T1000 (cell line): Measurements from ENCODE around the gene C16orf82.
"Not testable (repeated sequence)": the region's sequence is repeated elsewhere in the genome, so short reads cannot be mapped to it uniquely, and the experiment has no call there.

ENCODE experiments used
- DNase-seq: peaks from one replicate; lab custom pipeline; 2025; ENCODE audit warnings: mixed read lengths; lab: John Stamatoyannopoulos, UW

C16orf82 gene

DNA sequence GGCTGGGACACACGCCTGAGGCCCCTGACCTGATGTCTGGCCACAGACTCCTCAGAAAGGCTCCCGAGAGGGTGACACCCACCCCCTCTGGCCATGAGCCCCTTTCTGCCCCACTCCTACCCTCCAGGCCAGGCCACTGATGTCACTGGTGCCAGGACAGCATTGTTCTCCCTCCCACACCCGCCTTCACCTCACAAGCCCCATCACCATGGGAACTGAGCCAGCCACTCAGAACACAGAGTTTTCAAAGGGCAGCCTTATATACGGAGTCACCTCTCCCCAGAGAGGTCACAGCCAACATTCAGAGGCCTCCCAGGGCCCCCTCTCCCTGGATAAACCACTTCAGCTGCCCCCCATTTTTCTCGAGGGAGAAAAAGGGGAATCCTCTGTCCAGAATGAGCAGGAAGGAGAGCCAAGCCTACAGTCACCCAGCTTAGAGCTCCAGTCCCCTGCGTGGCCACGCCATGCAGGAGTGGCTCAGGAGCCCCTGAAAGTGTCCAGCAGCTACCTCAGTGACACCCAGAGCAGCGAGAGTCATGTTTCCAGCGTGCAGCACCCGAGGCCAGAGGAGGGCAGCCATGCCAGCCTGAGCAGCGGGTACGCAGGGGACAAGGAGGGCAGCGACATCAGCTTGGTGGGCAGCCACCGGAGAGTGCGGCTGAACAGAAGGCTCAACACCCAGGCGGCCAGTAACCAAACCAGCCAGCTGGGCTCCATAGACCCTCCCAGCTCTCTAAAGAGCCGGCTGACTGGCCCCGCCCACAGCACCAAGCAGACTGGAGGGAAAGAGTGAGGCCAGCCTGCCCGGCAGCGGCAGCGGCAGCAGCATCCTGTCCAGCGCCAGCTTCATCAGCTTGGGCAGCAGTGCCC, at the start of gene C16orf82:
C16orf82 (plus strand) TSS at position 260 of the 870 bp plus-strand sequence.
- no peak for DNase-seq

DNA sequence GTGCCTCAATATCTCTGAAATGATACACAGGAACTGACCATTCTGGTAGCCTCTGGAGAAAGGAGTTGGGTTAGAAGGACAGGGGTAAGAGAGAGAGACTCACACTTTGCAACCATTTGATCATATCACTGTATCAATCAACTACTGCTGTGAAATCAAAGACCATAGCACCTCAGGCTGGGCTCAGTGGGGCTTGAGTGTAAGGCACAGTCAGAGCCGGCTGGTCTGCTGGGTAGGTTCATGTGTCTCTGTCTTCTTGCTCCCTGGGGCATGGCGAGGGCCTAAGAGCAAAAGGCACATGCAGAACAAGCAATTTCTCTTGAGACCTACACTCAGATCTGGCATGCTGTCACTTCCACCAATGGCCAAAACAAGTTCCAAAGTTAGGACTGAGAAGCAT, 46.7 kb upstream of the C16orf82 start:
- no peak for DNase-seq

DNA sequence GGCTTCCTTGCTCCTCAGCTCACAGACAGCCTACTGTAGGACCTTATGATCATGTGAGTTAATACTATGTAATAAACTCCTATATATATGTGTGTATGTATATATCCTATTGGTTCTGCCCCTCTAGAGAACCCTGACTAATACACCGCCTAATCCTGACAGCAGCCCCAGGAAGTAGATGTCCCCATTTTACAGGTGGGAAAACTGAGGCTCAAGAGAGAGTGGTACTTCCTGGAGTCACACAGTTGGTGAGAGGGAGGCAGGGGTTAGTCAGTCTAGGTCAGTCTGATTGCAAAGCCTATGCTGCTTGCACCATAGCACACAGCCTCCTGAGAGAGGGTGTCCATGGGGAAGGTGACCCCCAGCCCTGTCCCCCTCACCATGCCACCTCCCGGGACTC, 42.7 kb upstream of the C16orf82 start:
- no peak for DNase-seq

DNA sequence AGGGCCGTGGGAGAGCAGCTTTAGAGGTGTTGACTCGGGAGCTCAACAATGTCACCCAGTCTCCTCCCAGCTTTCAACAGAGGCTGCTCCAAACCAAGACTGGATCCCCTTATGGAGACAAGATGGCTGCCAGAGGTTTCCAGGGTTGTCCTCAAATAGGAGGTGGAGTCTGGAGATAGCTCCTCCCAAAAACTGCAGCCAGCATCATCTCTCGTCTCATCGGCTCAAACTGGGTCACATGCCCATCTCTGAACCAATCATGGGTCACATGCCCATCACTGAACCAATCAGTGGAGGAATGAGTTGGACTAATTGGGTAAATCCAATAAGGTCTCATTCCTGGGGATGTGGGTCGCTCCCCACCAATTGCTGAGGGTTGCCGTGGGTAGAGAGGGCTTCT, 41.1 kb upstream of the C16orf82 start:
- DNase-seq, result no peak

DNA sequence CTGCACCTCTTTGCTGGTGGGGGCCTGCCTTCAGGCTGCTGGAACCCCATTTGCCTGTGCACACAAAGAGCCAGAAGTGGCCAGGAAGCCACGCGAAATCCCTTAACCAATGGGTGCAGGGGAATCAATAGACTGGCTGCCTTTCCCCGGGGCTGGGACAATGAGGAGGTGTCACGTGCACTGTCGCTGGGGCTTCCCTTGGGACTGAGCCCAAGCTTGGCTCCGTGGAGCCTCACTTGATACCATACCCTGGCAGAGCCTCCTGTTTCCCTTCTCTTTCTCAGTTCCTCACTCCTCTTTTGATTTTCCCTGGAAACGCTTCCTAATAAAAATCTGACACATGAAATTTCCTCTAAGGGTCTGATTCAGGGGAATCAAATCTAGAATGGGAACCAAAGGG, 38.8 kb upstream of the C16orf82 start:
- DNase-seq, result no peak

DNA sequence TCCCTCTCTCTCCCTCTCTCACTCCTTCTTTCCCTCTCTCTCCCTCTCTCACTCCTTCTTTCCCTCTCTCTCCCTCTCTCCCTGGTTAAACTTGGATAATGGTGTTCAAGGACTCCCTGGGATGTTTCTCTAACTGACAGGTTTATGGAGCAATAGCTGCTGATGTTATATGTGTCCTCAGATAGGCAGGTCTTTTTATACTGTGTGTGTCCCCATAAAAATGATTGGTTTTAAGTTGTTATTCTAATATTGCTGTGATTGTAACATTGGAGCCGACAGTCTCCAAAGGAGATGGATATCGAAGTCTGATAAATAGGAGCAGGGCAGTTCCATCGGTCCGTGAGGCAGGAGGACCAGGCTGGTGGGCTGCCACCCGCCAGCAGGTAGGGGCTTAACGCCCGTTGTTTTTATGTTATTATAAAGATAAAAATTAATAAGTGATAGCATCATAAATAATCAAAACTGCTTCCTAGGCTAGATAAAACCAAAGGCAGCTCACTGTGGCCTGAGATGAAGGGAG, 38.1 kb upstream of the C16orf82 start:
- DNase-seq, result no peak

DNA sequence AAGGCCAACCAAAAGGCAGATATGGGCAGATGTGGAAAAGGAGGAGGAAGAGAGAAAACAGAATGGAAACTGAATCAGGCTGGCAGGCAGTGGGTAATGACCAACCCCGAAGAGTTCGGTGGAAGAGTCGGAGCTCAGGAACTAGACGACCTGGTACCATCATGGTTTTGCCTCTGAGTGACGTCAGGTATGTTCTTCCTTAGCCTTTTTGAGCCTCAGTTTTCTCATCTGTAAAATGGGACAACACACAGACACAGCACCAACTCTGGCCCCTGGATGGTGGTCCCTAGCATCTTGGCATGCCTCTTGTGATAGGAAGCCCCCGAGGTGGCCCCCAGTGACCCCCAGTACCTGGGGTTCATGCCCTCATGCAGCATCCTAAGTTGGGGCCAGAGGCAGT, 37.2 kb upstream of the C16orf82 start:
- no peak for DNase-seq

DNA sequence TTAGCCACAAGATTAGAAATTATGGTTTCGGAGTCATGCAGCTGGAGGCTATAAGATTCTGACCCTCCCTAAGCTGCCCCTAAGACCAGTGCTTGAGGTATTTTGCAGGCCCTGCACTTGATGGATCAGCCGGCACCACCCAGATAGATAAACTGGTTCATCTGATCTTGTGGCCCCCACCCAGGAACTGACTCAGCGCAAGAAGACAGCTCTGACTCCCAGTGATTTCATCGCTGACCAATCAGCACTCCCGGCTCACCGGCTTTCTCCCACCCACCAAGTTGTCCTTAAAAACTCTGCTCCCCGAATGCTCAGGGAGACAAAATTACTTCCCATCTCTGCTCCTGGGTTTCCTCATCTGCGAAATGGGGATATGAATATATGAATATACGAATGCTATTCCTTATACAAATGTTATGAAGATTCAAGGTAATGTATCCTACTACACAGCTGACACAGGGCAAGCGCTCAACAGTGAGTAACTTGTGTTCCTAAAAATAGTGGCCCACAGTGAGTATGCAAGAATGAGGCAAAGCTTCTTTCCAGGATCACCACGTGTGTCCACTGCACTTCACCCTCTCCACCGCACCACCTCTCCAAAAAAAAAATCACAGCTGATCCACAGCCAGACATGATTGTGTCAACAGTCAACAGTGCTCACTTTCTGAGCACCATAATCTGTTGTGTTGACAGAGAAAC, 33.3 kb upstream of the C16orf82 start:
- no peak for DNase-seq

DNA sequence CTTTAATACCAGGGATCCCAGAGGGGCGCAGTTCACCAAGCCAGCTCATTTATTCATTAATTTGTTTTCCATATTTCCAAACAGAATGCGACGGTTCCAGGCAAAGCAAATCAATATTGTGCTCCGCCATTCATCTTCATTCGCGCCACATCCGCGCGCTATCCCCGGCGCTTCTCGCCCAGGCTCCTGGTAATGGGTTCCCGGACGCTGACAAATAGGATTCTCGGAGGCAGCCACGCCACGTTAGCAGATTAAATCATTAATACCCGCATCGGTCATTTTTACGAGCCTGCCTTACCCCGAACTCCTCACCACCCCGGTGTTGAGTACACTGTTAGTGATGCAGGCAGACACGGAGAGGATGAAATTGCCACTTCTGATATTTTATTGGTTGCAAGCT, 26.0 kb upstream of the C16orf82 start:
- DNase-seq, result no peak

DNA sequence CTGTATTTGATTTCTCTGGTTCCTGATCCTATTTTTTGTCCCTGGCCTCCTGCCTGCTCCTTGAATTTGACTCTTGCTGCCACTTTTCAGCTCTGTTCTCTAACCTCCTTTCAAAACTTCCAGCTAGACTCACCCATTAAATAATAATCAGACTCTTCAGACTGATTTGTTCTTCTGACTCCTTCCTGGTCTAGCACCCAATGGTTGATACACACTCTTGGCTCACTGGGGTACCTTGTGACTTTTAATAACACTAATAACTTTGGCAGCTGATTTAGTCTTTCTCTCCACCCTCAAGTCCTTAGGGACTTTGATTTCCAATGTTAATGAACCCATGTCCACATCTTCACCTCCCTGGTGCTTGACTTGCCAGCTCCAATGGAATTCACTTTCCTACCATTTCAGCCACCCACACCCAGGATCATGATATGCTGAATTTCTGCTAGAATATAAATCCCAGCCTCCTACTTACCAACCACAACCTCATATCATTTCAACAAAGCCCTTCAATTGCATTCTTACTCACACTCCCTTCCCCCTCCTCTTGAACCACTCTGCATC, 19.7 kb upstream of the C16orf82 start:
- no peak for DNase-seq

DNA sequence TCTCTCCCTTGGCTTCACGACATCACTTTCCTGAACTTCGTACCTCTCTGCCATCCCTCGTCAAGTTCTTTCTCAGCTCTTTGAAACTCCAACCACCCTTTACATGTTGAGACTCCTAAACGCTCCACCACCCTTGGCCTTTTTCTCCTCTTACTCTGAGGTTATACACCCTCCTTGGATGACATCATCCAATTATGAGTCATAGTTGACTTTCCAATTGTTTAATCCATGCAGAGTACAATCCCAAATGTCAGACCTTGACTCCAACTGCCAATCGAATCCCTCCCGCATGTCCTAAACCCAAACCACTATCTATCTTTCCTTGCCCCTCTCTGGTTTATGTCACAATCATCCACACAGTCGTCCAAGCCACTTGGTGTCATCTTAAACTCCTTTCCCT, 18.4 kb upstream of the C16orf82 start:
- no peak for DNase-seq

DNA sequence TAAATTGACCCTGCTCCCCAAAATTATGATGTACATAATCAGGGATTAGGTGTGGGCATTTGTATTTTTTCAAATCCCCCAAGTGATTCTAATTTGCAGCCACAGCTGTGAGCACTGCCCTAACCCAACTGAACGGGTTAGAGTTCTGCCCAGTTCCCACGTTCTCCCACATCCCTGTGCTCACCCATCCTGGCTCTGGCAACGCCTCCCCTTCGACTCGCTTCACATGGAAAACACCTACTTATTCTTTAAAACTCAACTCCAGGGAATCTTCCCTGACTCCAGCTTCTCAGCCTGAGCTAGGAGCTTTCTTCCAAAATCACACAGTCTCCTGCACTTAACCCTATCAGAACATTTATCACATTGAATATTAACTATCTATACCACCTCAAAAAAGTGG, 17.6 kb upstream of the C16orf82 start:
- no peak for DNase-seq

DNA sequence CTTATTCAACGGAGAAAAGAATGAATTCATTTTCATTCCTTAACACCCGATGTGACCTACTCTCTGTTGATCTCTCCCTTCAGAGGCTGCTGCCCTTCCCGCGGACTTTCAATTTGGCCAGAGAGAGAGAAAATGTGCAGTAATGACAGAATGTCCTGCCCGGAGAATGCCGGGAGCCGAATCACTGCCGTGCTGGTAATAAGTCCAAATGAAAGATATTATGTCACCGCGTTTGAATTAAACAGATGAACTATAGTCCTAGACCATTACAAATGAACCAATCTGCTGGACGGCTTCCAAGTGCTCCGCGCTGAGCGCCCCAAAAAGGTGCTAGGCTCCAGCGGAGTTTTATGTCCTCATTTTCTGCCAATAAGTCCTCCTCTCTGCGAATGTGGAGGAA, 14.7 kb upstream of the C16orf82 start:
- DNase-seq, result no peak

DNA sequence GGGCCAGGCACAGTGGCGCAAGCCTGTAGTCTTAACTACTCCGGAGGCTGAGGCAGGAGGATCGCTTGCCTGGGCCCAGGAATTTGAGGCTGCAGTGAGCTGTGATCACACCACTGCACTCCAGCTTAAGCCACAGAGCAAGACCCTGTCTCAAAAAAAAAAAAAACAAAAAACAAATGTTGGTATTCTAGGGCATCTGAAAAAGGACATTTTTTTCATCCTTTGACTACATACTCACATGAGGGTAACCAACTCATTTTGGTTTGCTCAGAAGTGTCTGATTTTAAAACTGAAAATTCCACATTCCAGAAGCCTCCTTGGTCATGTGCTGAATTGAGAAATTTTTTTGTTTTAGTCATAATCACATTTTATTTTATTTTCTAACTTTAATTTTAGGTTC, 12.7 kb upstream of the C16orf82 start:
- DNase-seq, result no peak

DNA sequence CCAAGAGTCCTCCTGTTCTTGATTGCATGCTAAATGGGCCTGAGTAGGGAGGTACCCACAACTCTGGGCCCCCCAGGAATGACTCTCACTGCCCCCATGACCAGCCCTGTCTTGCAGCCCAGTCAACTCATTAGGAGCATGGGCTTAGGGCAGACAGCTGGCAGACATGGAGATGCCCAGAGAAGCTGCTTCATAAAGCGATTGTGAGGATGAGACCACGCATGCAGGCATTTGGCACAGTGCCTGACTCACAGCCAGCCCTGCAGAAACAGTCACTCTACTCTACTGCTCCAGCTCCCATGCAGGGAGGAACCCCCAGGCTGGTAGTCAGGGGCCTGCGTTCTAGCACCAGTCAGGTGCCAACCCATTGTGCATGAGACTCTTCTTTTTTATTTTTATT, 8.4 kb upstream of the C16orf82 start:
- DNase-seq, result no peak

DNA sequence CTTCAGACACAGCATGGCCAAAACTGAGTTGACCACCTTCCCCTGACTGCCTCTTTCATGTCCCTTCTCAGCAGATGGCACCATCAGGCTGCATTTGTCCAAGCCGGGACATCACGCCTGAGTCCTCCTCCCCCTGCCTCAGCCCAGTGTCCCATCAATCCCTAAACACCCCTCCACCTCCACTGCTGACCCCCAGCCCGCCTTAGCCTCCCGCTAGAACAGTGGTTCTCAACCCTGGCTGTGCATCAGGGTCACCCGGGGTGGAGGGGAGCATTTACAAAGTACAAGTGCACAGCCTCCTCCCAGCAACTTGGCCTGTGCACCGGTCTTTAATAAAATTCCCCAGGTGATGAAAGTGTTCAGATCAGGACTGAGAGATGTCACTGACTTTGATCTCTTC, 4.0 kb downstream of the C16orf82 start:
- no peak for DNase-seq

DNA sequence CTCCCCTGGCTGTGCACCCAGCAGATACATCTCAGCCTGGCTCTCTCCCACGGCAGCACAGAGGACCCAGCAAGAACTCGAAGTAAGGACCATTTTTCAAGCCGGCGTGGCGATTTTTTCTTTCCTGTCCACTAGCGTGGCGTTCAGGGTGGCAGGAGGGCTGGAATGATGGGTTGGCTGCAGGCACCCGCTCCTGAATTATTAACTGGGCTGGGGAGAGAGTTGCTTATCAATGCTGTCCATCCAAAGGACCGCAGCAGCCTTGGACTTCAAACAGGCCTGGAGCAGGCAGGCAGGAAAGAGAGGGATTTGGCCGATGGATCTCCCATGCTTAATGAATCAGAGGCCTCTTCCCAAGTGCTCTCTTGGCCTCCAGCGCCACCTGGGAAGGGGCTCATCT, 7.0 kb downstream of the C16orf82 start:
- no peak for DNase-seq

DNA sequence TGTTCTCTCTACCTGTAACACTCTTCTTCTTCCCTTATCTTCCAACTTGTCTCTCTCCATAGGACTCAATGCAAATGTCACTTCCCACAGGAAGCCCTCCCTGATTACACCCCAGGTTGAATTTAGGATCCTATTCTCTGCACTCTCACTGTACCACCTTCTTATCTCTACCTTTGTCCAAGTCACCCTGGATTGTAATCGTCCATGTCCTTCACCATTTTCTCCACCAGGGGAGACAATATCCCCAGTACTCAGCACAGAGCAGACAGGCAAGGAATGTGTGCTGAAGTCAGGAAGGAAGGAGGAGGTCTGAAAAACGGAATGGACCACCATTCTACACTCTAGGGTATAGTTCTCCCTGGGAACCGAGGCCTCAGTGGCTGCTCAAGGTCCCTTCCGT, 14.2 kb downstream of the C16orf82 start:
- DNase-seq, result no peak

DNA sequence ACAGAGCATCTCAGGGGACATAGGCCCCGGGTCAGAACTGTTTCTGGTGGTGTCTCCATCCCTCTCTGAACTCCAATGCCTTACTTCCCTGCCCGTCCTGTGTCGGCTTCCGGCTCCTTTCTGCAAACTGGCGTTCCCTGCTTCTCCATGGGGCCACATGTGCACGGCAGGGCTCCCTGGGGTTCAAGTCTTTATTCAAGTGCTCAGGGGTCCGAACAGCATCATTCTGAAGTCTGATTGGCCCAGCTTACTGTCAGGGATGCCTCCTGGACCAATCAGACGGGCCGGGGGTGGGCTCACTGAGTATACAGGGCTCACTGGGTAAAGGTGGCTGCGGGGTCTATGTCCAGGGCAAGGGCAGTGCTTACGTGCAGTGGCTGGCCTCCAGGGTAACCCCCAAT, 17.1 kb downstream of the C16orf82 start:
- no peak for DNase-seq

DNA sequence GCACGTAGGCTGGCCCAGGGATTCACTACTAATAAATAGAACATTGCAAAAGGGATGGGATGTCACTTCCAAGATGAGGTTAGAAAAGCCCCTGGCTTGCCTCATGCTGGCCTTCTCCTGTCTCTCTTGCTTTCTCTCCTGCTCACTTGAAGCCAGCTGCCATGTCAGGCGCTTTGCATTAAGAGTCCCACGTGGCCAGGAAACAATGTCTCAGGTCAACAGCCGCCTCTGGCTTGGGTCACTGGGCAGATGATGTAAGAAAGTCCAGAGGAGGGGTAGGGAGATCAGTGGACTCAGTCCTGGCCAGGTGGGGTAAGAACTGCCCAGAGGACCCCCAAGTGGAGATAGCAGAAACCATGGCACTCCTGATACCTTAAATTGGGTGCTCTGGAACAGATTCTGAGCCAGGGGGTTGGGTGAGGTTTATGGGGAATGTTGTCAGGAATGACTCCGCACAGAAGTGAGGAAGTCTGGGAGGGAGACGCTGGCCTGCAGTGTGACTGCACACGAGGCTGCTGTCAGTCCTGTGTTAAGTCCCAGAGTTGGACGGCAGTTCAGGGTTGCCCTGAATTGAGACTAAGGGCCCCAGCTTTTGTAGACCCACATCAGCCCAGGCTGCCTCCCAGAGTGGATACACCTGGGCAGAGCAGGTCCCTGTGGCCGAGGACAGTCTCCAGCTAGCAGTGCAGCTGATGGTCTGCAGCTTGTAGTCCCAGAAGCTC, 17.7 kb downstream of the C16orf82 start:
- DNase-seq, result no peak

DNA sequence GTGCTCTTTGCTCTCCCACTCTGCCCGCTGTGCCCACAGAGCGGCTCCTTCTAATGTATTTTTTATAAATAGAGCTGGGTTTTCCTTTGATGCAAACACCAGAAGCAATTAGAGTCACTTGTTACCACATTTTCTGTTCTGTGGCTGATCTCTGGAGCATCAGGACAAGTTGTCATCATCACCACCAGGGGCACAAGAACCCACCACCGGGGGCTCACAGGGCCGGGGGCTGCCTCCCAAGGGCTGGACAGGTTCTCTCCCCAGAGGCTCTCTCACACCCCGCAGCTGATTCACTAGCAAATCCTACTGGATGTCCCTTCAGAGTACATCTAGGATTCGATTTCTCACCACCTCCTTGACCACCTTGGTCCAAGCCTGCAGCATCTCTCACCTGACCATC, 18.5 kb downstream of the C16orf82 start:
- DNase-seq, result no peak

DNA sequence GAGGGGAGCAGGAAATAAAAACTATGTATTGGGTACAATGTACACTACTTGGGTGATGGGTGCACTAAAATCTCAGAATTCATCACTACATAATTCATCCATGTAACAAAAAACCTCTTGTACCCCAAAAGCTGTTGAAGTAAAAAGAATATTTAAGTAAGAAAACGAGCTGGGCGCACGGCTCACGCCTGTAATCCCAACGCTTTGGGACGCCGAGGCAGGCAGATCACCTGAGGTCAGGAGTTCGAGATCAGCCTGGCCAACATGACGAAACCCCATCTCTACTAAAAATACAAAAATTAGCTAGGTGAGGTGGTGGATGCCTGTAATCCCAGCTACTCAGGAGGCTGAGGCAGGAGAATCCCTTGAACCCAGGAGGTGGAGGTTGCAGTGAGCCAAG, 19.3 kb downstream of the C16orf82 start:
- DNase-seq, result not testable (repeated sequence)
